C4-2B (cell line): ENCODE data around the gene ZNF207.

Source experiments
- CTCF ChIP-seq: fragments of 450-650 bp; conservative IDR thresholded peaks from 2 replicates; pipeline ENCODE4 v1.5.1; 2017; ENCODE audit warnings: mild to moderate bottlenecking
- ZFX ChIP-seq: fragments of 450-650 bp; IDR thresholded peaks from 2 replicates; pipeline ENCODE4 v1.6.1; 2017

- TF ChIP-seq CTCF: no peak
- peak; percentile 97 for TF ChIP-seq ZFX
These were observed 7.9 kb upstream of the ZNF207 start, which contains the start of gene C17orf75 for GRCh38 chr17:32341857-32342602.
